ENCODE measurements around the gene OR1L8.

OR1L8 gene

GRCh38 chr9:122518226-122518625 lies 65.0 kb downstream of the OR1L8 start:
- FAIRE-seq (no peak), DNase-seq (ENCODE audit: low spot score) (no peak)

Measured in RCC 7860 (cell line).